HepG2 (cell line): ENCODE measurements around the gene ATP9B.

Experiments used
- CSRNP2 ChIP-seq: sonication (generic); formaldehyde crosslinking; conservative IDR thresholded peaks from 2 replicates; pipeline ENCODE4 v1.8.0; 2022; ENCODE audit warnings: low read depth, missing genetic modification reagents
- CTCF ChIP-seq: sonication (generic); formaldehyde crosslinking; IDR thresholded peaks from 2 replicates; pipeline ENCODE4 v1.5.0; 2020; ENCODE audit warnings: mild to moderate bottlenecking, missing genetic modification reagents, moderate library complexity
- HNRNPLL ChIP-seq: fragments of 200-400 bp; formaldehyde crosslinking; IDR thresholded peaks from 2 replicates; pipeline ENCODE4 v1.6.1; 2017; ENCODE audit warnings: mild to moderate bottlenecking, low read depth, low read length; ENCODE audit not compliant: poor library complexity, severe bottlenecking
- MYC ChIP-seq: sonication (generic); formaldehyde crosslinking; IDR thresholded peaks from 2 replicates; pipeline ENCODE4 v1.9.0; 2021; ENCODE audit warnings: missing genetic modification reagents, borderline replicate concordance
- NCOA1 ChIP-seq: sonication (generic); formaldehyde crosslinking; IDR thresholded peaks from 2 replicates; pipeline ENCODE4 v1.9.0; 2021; ENCODE audit warnings: missing genetic modification reagents
- NCOR1 ChIP-seq: fragments of 200-600 bp; sonication (generic); IDR thresholded peaks from 2 replicates; pipeline ENCODE4 v1.7.0; 2017; ENCODE audit warnings: antibody characterized with exemption, low read length, borderline replicate concordance
- SKI ChIP-seq: fragments of 450-650 bp; IDR thresholded peaks from one replicate; pipeline ENCODE4 v1.6.1; 2018; ENCODE audit warnings: mild to moderate bottlenecking; ENCODE audit not compliant: partially characterized antibody
- STAT5B ChIP-seq: sonication (generic); formaldehyde crosslinking; IDR thresholded peaks from 2 replicates; pipeline ENCODE4 v1.4.0; 2020; ENCODE audit warnings: missing genetic modification reagents
- U2AF1 ChIP-seq: fragments of 200-400 bp; formaldehyde crosslinking; optimal IDR thresholded peaks from 2 replicates; pipeline ENCODE3; 2017; ENCODE audit warnings: mild to moderate bottlenecking, low read depth, low read length
- YY1 ChIP-seq: IDR thresholded peaks from 2 replicates; pipeline ENCODE4 v1.6.1; 2011; ENCODE audit warnings: low read length, low read depth, moderate library complexity, mild to moderate bottlenecking; ENCODE audit not compliant: insufficient read depth, insufficient replicate concordance
- ZKSCAN8 ChIP-seq: IDR thresholded peaks from 2 replicates; pipeline ENCODE4 v1.6.1; 2016; ENCODE audit warnings: borderline replicate concordance, missing genetic modification reagents, missing compliant biosample characterization

GRCh38 chr18:79421275-79421857 lies 352.2 kb downstream of the ATP9B start:
- TF ChIP-seq NCOR1 (no peak), STAT5B (CRISPR knock-in tag) (no peak), HNRNPLL (no peak), SKI (no peak), MYC (CRISPR knock-in tag) (no peak), CTCF (CRISPR knock-in tag) (no peak), ZKSCAN8 (no peak), YY1 (no peak), U2AF1 (no peak), NCOA1 (CRISPR knock-in tag) (no peak), CSRNP2 (CRISPR knock-in tag) (no peak)
